Measurements from ENCODE around the gene PRLHR. TPM values are rescaled to one million over a fixed set of nuclear protein-coding genes. Genes with fewer than 3 reads are reported as not detected.

Gene PRLHR
- total and polyA plus RNA-seq, 10 of the 15 experiments (the other 5 are each of a cell fraction or from before 2014, with no cell fraction given): not detected

GRCh38 chr10:118546479-118546878, 49.0 kb downstream of the PRLHR start:
- H3K36me3 ChIP-seq (ENCODE audit: control insufficient read depth in 2 of 2, insufficient read depth in 2 of 2, low read length in 1 of 2): no peaks in the 10 kb centered on the region; a peak in 1 of 4 replicates
- no peak overlapping the region for H2AFZ ChIP-seq (ENCODE audit: control insufficient read depth, low read depth, low read length)
- intact Hi-C loops (cut with micrococcal nuclease; ENCODE audit: unreplicated experiment): no loop called here
- no peak overlapping the region for H3K4me2 ChIP-seq (ENCODE audit: control insufficient read depth, insufficient read depth)
- FAIRE-seq (no peak), DNase-seq (ENCODE audit: low read depth, low spot score) (no peak), ATAC-seq (no peak)
- TF ChIP-seq FOS (IDR thresholded peaks at IDR 0.05; ENCODE audit: borderline replicate concordance, extremely low read depth, insufficient read length) (no peak), SREBF2 (IDR thresholded peaks at IDR 0.05; ENCODE audit: low read length) (no peak), STAT3 (IDR thresholded peaks at IDR 0.05; ENCODE audit: low read depth, low read length) (no peak), NFXL1 (IDR thresholded peaks at IDR 0.05; ENCODE audit: borderline replicate concordance) (no peak), NR2C1 (IDR thresholded peaks at IDR 0.05) (no peak), ATF7 (IDR thresholded peaks at IDR 0.05; ENCODE audit: low read depth) (no peak), ATF3 (IDR thresholded peaks at IDR 0.05; ENCODE audit: borderline replicate concordance, extremely low read depth, low read depth, low read length) (no peak)
- ChIA-PET POLR2A (no interaction called here), CTCF (interaction anchor here (0.6 to 1.3 kb wide), 2 partner anchors 22 to 175 kb away, joined by 3 to 5 read pairs; no protein-coding TSS in a partner anchor), RAD21 (ENCODE audit: unreplicated experiment) (no interaction called here), SMC1A (ENCODE audit: uncharacterized antibody, unreplicated experiment) (no interaction called here)
- in situ Hi-C loops (cut with MboI): no loop called here
- WGBS (ENCODE audit: insufficient coverage, insufficient replicate concordance, low lambda C conversion rate, missing lambda C conversion rate): 7% methylated on average over 2 of the region's 2 CpGs
- no peak overlapping the region for H3K27ac ChIP-seq (ENCODE audit: control insufficient read depth, insufficient read depth)
- no peak overlapping the region for H3K4me3 ChIP-seq
- no peaks in the 10 kb centered on the region for H3K79me2 ChIP-seq (ENCODE audit: control insufficient read depth, insufficient read depth, low read length)
- no peaks in the 10 kb centered on the region for H3K4me1 ChIP-seq (ENCODE audit: control insufficient read depth, insufficient read depth, low read length)
- BruUV-seq (replicated peaks): no TSS peak
- H4K20me1 ChIP-seq (ENCODE audit: control insufficient read depth, insufficient read depth): no peaks in the 10 kb centered on the region
- no peaks in the 10 kb centered on the region for H3K9me3 ChIP-seq (replicated peaks; ENCODE audit: control insufficient read depth, insufficient read depth, low read length)
- no peak overlapping the region for H3K9ac ChIP-seq (ENCODE audit: control insufficient read depth, insufficient read depth, low read length)
- H3K27me3 ChIP-seq (replicated peaks in 1 of 2; ENCODE audit: control insufficient read depth in 2 of 2, insufficient read depth in 2 of 2, low read length in 1 of 2): peaks cover 0 to under 1% of the 10 kb centered on the region in 2 experiments; a peak in 2 of 4 replicates

- Histone ChIP-seq H3K27me3 (replicated peaks in 1 of 2; ENCODE audit: control insufficient read depth in 2 of 2, insufficient read depth in 2 of 2, low read length in 1 of 2) (no peaks in the 10 kb centered on the region; a peak in 1 of 4 replicates), H3K27ac (ENCODE audit: control insufficient read depth, insufficient read depth) (no peak overlapping the region), H3K4me3 (no peak overlapping the region), H4K20me1 (ENCODE audit: control insufficient read depth, insufficient read depth) (no peaks in the 10 kb centered on the region), H3K79me2 (ENCODE audit: control insufficient read depth, insufficient read depth, low read length) (no peaks in the 10 kb centered on the region), H3K4me2 (ENCODE audit: control insufficient read depth, insufficient read depth) (no peak overlapping the region), H3K9ac (ENCODE audit: control insufficient read depth, insufficient read depth, low read length) (no peak overlapping the region), H2AFZ (ENCODE audit: control insufficient read depth, low read depth, low read length) (no peak overlapping the region), H3K36me3 (ENCODE audit: control insufficient read depth in 2 of 2, insufficient read depth in 2 of 2, low read length in 1 of 2) (no peaks in the 10 kb centered on the region; a peak in 1 of 4 replicates), H3K4me1 (ENCODE audit: control insufficient read depth, insufficient read depth, low read length) (no peaks in the 10 kb centered on the region), H3K9me3 (replicated peaks; ENCODE audit: control insufficient read depth, insufficient read depth, low read length) (no peaks in the 10 kb centered on the region)
- intact Hi-C loops (cut with micrococcal nuclease; ENCODE audit: unreplicated experiment): no loop called here
- TF ChIP-seq BRCA1 (IDR thresholded peaks at IDR 0.05; ENCODE audit: low read depth, low read length) (no peak), MAX (IDR thresholded peaks at IDR 0.05; ENCODE audit: low read depth, low read length) (no peak), USF1 (IDR thresholded peaks at IDR 0.05; ENCODE audit: borderline replicate concordance, extremely low read length, insufficient read depth, low read depth, low read length) (no peak), JUNB (IDR thresholded peaks at IDR 0.05) (no peak), KLF5 (IDR thresholded peaks at IDR 0.05; ENCODE audit: partially characterized antibody) (no peak), SIN3A (IDR thresholded peaks at IDR 0.05; ENCODE audit: low read depth, low read length) (no peak), ELK1 (IDR thresholded peaks at IDR 0.05; ENCODE audit: low read depth, low read length) (no peak)
- POLR2A ChIA-PET: no interaction called here
- DNase-seq (ENCODE audit: low read depth, low spot score) (no peak), ATAC-seq (no peak), FAIRE-seq (no peak)
- no TSS peak for BruUV-seq (replicated peaks)
- SMC1A ChIA-PET (ENCODE audit: uncharacterized antibody, unreplicated experiment): no interaction called here
- RAD21 ChIA-PET (ENCODE audit: unreplicated experiment): no interaction called here
- in situ Hi-C loops (cut with MboI): no loop called here
- CTCF ChIA-PET: interaction anchor here (1.3 kb wide), 1 partner anchor 24 kb away, joined by 5 read pairs; no protein-coding TSS in a partner anchor
- 18% methylated on average over 1 of the region's 1 CpG for WGBS (ENCODE audit: insufficient coverage, insufficient replicate concordance, low lambda C conversion rate, missing lambda C conversion rate)
Measured at GRCh38 chr10:118545381-118545780, 50.1 kb downstream of the PRLHR start.
